ENCODE data around the gene SKA1. TPM values are rescaled to one million over a fixed set of nuclear protein-coding genes. Genes with fewer than 3 reads are reported as not detected.

SKA1 gene
- total and polyA plus RNA-seq, 9 of the 15 experiments (the other 6 are each of a cell fraction or from before 2014, with no cell fraction given), result 27.8 to 67.2 (median 41.9) TPM

DNA sequence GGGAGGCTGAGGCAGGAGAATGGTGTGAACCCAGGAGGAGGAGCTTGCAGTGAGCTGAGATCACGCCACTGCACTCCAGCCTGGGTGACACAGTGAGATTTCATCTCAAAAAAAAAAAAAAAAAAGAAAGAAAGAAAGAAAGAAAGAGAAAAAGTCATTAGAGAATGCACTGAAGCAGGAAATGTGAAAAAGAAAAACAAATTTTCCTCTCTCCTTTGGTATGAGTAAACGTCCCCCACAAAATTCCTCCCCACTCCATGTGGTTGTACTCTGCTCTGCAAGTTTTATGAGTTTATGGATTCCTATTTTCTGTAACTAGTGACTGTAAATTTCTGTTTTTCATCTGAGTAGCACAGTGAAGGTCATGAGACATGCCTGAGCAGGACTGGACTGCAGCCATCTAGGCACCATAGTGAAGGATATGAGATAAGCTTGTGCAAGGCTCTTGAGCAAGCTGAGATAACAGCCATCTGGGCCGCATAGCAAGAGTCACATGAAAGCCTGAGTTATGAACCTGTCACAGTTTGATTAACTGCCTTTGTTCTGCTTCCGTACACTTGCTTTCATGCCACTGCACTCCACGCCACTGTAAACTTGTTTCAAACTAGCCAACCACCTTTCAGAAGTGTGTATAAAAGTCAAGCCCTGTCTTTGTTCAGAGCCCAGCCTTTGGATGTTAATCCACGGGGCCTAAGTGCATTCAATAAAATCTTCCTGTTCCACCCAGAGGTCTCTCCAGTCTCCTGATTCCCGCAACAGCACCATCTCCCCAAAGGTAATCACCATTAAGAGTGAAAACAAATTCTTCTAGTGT, 50.2 kb downstream of the SKA1 start (continued):
- TF ChIP-seq PHF21A (IDR thresholded peaks at IDR 0.05; ENCODE audit: borderline replicate concordance, low read depth), result 0 out of 2 replicates have a peak, but pooled peaks have one; percentile 34
- no peak for TF ChIP-seq NR4A1 (CRISPR knock-in tag; IDR thresholded peaks at IDR 0.05)
- TF ChIP-seq NR4A1 (tag; IDR thresholded peaks at IDR 0.05), result peak; percentile 75
- TF ChIP-seq ZNF224 (CRISPR knock-in tag; IDR thresholded peaks at IDR 0.05), result no peak
- TF ChIP-seq, protein P1, sequence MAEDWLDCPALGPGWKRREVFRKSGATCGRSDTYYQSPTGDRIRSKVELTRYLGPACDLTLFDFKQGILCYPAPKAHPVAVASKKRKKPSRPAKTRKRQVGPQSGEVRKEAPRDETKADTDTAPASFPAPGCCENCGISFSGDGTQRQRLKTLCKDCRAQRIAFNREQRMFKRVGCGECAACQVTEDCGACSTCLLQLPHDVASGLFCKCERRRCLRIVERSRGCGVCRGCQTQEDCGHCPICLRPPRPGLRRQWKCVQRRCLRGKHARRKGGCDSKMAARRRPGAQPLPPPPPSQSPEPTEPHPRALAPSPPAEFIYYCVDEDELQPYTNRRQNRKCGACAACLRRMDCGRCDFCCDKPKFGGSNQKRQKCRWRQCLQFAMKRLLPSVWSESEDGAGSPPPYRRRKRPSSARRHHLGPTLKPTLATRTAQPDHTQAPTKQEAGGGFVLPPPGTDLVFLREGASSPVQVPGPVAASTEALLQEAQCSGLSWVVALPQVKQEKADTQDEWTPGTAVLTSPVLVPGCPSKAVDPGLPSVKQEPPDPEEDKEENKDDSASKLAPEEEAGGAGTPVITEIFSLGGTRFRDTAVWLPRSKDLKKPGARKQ (CRISPR knock-in tag; IDR thresholded peaks at IDR 0.05), result no peak
- TF ChIP-seq, protein P2, sequence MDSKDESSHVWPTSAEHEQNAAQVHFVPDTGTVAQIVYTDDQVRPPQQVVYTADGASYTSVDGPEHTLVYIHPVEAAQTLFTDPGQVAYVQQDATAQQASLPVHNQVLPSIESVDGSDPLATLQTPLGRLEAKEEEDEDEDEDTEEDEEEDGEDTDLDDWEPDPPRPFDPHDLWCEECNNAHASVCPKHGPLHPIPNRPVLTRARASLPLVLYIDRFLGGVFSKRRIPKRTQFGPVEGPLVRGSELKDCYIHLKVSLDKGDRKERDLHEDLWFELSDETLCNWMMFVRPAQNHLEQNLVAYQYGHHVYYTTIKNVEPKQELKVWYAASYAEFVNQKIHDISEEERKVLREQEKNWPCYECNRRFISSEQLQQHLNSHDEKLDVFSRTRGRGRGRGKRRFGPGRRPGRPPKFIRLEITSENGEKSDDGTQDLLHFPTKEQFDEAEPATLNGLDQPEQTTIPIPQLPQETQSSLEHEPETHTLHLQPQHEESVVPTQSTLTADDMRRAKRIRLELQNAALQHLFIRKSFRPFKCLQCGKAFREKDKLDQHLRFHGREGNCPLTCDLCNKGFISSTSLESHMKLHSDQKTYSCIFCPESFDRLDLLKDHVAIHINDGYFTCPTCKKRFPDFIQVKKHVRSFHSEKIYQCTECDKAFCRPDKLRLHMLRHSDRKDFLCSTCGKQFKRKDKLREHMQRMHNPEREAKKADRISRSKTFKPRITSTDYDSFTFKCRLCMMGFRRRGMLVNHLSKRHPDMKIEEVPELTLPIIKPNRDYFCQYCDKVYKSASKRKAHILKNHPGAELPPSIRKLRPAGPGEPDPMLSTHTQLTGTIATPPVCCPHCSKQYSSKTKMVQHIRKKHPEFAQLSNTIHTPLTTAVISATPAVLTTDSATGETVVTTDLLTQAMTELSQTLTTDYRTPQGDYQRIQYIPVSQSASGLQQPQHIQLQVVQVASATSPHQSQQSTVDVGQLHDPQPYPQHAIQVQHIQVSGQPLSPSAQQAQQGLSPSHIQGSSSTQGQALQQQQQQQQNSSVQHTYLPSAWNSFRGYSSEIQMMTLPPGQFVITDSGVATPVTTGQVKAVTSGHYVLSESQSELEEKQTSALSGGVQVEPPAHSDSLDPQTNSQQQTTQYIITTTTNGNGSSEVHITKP (IDR thresholded peaks at IDR 0.05; ENCODE audit: partially characterized antibody), result peak; percentile 77
- TF ChIP-seq, protein P3, sequence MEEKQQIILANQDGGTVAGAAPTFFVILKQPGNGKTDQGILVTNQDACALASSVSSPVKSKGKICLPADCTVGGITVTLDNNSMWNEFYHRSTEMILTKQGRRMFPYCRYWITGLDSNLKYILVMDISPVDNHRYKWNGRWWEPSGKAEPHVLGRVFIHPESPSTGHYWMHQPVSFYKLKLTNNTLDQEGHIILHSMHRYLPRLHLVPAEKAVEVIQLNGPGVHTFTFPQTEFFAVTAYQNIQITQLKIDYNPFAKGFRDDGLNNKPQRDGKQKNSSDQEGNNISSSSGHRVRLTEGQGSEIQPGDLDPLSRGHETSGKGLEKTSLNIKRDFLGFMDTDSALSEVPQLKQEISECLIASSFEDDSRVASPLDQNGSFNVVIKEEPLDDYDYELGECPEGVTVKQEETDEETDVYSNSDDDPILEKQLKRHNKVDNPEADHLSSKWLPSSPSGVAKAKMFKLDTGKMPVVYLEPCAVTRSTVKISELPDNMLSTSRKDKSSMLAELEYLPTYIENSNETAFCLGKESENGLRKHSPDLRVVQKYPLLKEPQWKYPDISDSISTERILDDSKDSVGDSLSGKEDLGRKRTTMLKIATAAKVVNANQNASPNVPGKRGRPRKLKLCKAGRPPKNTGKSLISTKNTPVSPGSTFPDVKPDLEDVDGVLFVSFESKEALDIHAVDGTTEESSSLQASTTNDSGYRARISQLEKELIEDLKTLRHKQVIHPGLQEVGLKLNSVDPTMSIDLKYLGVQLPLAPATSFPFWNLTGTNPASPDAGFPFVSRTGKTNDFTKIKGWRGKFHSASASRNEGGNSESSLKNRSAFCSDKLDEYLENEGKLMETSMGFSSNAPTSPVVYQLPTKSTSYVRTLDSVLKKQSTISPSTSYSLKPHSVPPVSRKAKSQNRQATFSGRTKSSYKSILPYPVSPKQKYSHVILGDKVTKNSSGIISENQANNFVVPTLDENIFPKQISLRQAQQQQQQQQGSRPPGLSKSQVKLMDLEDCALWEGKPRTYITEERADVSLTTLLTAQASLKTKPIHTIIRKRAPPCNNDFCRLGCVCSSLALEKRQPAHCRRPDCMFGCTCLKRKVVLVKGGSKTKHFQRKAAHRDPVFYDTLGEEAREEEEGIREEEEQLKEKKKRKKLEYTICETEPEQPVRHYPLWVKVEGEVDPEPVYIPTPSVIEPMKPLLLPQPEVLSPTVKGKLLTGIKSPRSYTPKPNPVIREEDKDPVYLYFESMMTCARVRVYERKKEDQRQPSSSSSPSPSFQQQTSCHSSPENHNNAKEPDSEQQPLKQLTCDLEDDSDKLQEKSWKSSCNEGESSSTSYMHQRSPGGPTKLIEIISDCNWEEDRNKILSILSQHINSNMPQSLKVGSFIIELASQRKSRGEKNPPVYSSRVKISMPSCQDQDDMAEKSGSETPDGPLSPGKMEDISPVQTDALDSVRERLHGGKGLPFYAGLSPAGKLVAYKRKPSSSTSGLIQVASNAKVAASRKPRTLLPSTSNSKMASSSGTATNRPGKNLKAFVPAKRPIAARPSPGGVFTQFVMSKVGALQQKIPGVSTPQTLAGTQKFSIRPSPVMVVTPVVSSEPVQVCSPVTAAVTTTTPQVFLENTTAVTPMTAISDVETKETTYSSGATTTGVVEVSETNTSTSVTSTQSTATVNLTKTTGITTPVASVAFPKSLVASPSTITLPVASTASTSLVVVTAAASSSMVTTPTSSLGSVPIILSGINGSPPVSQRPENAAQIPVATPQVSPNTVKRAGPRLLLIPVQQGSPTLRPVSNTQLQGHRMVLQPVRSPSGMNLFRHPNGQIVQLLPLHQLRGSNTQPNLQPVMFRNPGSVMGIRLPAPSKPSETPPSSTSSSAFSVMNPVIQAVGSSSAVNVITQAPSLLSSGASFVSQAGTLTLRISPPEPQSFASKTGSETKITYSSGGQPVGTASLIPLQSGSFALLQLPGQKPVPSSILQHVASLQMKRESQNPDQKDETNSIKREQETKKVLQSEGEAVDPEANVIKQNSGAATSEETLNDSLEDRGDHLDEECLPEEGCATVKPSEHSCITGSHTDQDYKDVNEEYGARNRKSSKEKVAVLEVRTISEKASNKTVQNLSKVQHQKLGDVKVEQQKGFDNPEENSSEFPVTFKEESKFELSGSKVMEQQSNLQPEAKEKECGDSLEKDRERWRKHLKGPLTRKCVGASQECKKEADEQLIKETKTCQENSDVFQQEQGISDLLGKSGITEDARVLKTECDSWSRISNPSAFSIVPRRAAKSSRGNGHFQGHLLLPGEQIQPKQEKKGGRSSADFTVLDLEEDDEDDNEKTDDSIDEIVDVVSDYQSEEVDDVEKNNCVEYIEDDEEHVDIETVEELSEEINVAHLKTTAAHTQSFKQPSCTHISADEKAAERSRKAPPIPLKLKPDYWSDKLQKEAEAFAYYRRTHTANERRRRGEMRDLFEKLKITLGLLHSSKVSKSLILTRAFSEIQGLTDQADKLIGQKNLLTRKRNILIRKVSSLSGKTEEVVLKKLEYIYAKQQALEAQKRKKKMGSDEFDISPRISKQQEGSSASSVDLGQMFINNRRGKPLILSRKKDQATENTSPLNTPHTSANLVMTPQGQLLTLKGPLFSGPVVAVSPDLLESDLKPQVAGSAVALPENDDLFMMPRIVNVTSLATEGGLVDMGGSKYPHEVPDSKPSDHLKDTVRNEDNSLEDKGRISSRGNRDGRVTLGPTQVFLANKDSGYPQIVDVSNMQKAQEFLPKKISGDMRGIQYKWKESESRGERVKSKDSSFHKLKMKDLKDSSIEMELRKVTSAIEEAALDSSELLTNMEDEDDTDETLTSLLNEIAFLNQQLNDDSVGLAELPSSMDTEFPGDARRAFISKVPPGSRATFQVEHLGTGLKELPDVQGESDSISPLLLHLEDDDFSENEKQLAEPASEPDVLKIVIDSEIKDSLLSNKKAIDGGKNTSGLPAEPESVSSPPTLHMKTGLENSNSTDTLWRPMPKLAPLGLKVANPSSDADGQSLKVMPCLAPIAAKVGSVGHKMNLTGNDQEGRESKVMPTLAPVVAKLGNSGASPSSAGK (IDR thresholded peaks at IDR 0.05), result peak; percentile 31; the same call in 1 of the 2 replicates
- TF ChIP-seq CEBPG (CRISPR knock-in tag; IDR thresholded peaks at IDR 0.05), result peak; percentile 75
- peak; percentile 79 to 85 for TF ChIP-seq CEBPG (tag; conservative IDR thresholded peaks at IDR 0.05 in 1 of 2, IDR thresholded peaks at IDR 0.05 in 1 of 2)
